K562 (cell line): ENCODE measurements around the gene PLA2R1. TPM values are rescaled to one million over a fixed set of nuclear protein-coding genes. Genes with fewer than 3 reads are reported as not detected.

Experiments used
- CBX2 ChIP-seq: fragments of 200-600 bp; sonication (generic); IDR thresholded peaks from one replicate; pipeline ENCODE4 v1.6.1; 2012; ENCODE audit warnings: mild to moderate bottlenecking, low read length, inconsistent platforms; ENCODE audit not compliant: insufficient read depth, poor library complexity, severe bottlenecking
- CHD4 ChIP-seq: fragments of 200-600 bp; sonication (generic); IDR thresholded peaks from 3 replicates; pipeline ENCODE4 v1.6.1; 2012; ENCODE audit warnings: low read depth, mild to moderate bottlenecking, mixed read lengths, low read length, inconsistent platforms; ENCODE audit not compliant: insufficient read depth, insufficient replicate concordance, poor library complexity, severe bottlenecking
- HDGF ChIP-seq: fragments of 450-650 bp; IDR thresholded peaks from 2 replicates; pipeline ENCODE4 v1.6.1; 2016
- L3MBTL2 ChIP-seq: fragments of 450-650 bp; IDR thresholded peaks from 2 replicates; pipeline ENCODE4 v1.6.1; 2016; ENCODE audit warnings: mild to moderate bottlenecking, moderate library complexity
- SIN3B ChIP-seq: fragments of 450-650 bp; IDR thresholded peaks from 2 replicates; pipeline ENCODE4 v1.6.1; 2017; ENCODE audit warnings: low read depth, mild to moderate bottlenecking, moderate library complexity
- TARDBP ChIP-seq: fragments of 450-650 bp; IDR thresholded peaks from 2 replicates; pipeline ENCODE4 v1.6.1; 2016
- ZC3H8 ChIP-seq: fragments of 450-650 bp; IDR thresholded peaks from 2 replicates; pipeline ENCODE4 v1.6.1; 2017
- polyA plus RNA-seq, 8 experiments: library from polyadenylated mRNA; depleted of rRNA in 4 of 8; stranded (reverse) in 5 of 8; unstranded in 3 of 8; fragments of >200 nt; fragmentation: Nextera tagmentation in 2 of 8; fragmentation: Illumina TruSeq in 1 of 8; extraction: Ambion mirVana in 2 of 8; extraction: Trizol in 1 of 8; gene quantifications; 2 replicates each; pipeline versions ENCODE4 v1.2.1 to v1.2.3, GENCODE V29; 2011 to 2014; ENCODE audit warnings: inconsistent platforms in 1 of 8, missing spikeins in 1 of 8
- total RNA-seq, 7 experiments: library from RNA; depleted of rRNA in 6 of 7; stranded (reverse); fragments of >200 nt in 6 of 7; fragmentation: Illumina TruSeq in 2 of 7; extraction: Trizol in 2 of 7; gene quantifications; 2 replicates each; pipeline versions ENCODE4 v1.2.1 to v1.2.3, GENCODE V29; 2011 to 2021; ENCODE audit warnings: low replicate concordance in 1 of 7

PLA2R1 gene
- total and polyA plus RNA-seq, 9 of the 15 experiments (the other 6 are each of a cell fraction or from before 2014, with no cell fraction given) = not detected

DNA sequence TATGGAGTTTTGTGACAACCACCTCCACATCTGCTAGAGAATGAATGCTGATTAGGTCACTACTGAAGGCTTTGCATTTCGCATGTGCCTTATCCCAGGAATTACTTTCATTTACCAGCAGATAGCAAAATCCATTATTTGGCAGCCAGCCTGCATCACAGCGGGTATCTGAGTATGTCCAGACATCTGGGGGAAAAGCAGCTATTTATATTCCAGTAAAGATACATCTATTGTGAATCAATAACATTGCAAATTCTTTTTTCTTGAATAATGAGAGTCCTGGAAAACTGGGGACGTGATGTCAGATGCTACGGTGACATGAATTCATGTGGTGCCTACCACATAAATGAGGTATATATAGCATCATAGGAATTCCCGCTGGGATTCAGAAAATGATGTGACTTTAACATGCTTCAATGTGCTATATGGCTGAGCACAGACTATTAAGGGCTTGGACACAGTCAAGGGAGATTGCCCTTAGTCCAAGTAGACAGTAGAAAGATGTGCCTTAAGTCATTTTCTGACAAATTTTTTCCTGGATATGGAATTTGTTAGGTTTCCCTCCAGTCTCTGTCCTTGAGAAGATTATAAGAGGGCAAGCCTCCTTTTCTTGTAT is 180.2 kb downstream of the PLA2R1 start (continued):
- TF ChIP-seq CHD4 = no peak
- no peak for TF ChIP-seq TARDBP
- no peak for TF ChIP-seq L3MBTL2
- TF ChIP-seq ZC3H8 = no peak
- TF ChIP-seq HDGF = no peak
- TF ChIP-seq SIN3B = no peak
- no peak for TF ChIP-seq CBX2
- TF ChIP-seq, all 486 proteins: peak for 0

Other genes starting within 250 kb of the PLA2R1 start
- gene LY75, start 157.9 kb downstream of the PLA2R1 start, total RNA-seq (2014; rRNA removed) = not detected in 2 replicates
- gene LY75, start 157.9 kb downstream of the PLA2R1 start, total RNA-seq (2014; rRNA removed; fragmentation: Illumina TruSeq; extraction: Trizol) = not detected in 2 replicates
- not detected in 2 replicates for gene LY75, start 157.9 kb downstream of the PLA2R1 start, total RNA-seq (2015; rRNA removed; fragmentation: Illumina TruSeq; extraction: Trizol)
- gene LY75, start 157.9 kb downstream of the PLA2R1 start, total RNA-seq (2021) = 0.09 and 0.16 TPM in 2 replicates
- 0.06 TPM in 1 of 2 replicates, not detected in the other for gene LY75, start 157.9 kb downstream of the PLA2R1 start, polyA plus RNA-seq (2011; rRNA removed)
- gene LY75, start 157.9 kb downstream of the PLA2R1 start, polyA plus RNA-seq (2014; fragmentation: Illumina TruSeq; extraction: Trizol) = not detected in 2 replicates
- gene LY75, start 157.9 kb downstream of the PLA2R1 start, polyA plus RNA-seq (2014; fragmentation: Nextera tagmentation; extraction: Ambion mirVana) = under 1 TPM in 1 of 2 experiments, not detected in 1; 0.01 TPM
- gene LY75, start 157.9 kb downstream of the PLA2R1 start, polyA plus RNA-seq (2014; rRNA removed) = not detected in 2 replicates
- not detected in 2 replicates for gene ITGB6, start 137.7 kb upstream of the PLA2R1 start, total RNA-seq (2014; rRNA removed)
- not detected in 2 replicates for gene ITGB6, start 137.7 kb upstream of the PLA2R1 start, total RNA-seq (2014; rRNA removed; fragmentation: Illumina TruSeq; extraction: Trizol)
- not detected in 2 replicates for gene ITGB6, start 137.7 kb upstream of the PLA2R1 start, total RNA-seq (2015; rRNA removed; fragmentation: Illumina TruSeq; extraction: Trizol)
- 0.04 and 0.18 TPM in 2 replicates for gene ITGB6, start 137.7 kb upstream of the PLA2R1 start, total RNA-seq (2021)
- not detected in 2 replicates for gene ITGB6, start 137.7 kb upstream of the PLA2R1 start, polyA plus RNA-seq (2011; rRNA removed)
- not detected in 2 replicates for gene ITGB6, start 137.7 kb upstream of the PLA2R1 start, polyA plus RNA-seq (2014; fragmentation: Illumina TruSeq; extraction: Trizol)
- gene ITGB6, start 137.7 kb upstream of the PLA2R1 start, polyA plus RNA-seq (2014; fragmentation: Nextera tagmentation; extraction: Ambion mirVana) = not detected
- gene ITGB6, start 137.7 kb upstream of the PLA2R1 start, polyA plus RNA-seq (2014; rRNA removed) = not detected in 2 replicates